ENCODE measurements around the gene CHORDC1. TPM values are rescaled to one million over a fixed set of nuclear protein-coding genes. Genes with fewer than 3 reads are reported as not detected.
A peak's percentile ranks its signal among the peaks of the same experiment; 100 is the strongest.
"Not testable (repeated sequence)": the region's sequence is repeated elsewhere in the genome, so short reads cannot be mapped to it uniquely, and the experiment has no call there.

CHORDC1 gene
- 74.2 TPM for total RNA-seq

- Histone ChIP-seq H3K27me3 (ENCODE audit: insufficient read depth, low read length) (no peaks in the 10 kb centered on the region), H3K9me3 (ENCODE audit: low read depth, low read length) (no peaks in the 10 kb centered on the region), H3K4me3 (ENCODE audit: low read length) (peak within 1 kb of the TSS; percentile 83), H3K4me1 (ENCODE audit: insufficient read depth, low read length) (peaks cover 22% of the 10 kb centered on the region)
These were observed at the start of gene CHORDC1 for GRCh38 chr11:90222459-90223247. Gene CHORDC1, minus strand, starts transcription at chr11:90223049. Its CDS starts 95 bp downstream, at chr11:90222954.

DNA sequence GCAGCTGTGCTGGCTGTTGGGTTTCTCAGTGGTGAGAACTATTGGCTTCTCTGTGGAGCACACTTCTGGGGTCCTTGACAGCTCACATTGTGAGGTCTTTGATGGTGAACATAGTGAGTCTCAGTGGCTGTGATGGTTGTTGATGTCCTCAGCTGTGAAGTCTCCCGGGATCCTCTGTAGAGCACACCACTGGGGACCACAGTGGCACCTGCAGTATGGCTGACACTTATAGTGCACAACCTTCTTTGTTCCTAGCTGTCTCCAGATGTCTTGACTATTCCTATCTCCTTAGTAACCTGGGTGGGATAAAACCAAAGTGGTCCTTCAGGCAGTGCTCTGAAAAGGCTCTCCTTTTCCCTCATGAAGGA lies 34.3 kb upstream of the CHORDC1 start:
- H3K4me1 ChIP-seq (ENCODE audit: insufficient read depth, low read length), result no peaks in the 10 kb centered on the region
- no peak overlapping the region for H3K4me3 ChIP-seq (ENCODE audit: low read length)
- H3K27me3 ChIP-seq (ENCODE audit: insufficient read depth, low read length), result no peaks in the 10 kb centered on the region
- H3K9me3 ChIP-seq (ENCODE audit: low read depth, low read length), result no peaks in the 10 kb centered on the region

DNA sequence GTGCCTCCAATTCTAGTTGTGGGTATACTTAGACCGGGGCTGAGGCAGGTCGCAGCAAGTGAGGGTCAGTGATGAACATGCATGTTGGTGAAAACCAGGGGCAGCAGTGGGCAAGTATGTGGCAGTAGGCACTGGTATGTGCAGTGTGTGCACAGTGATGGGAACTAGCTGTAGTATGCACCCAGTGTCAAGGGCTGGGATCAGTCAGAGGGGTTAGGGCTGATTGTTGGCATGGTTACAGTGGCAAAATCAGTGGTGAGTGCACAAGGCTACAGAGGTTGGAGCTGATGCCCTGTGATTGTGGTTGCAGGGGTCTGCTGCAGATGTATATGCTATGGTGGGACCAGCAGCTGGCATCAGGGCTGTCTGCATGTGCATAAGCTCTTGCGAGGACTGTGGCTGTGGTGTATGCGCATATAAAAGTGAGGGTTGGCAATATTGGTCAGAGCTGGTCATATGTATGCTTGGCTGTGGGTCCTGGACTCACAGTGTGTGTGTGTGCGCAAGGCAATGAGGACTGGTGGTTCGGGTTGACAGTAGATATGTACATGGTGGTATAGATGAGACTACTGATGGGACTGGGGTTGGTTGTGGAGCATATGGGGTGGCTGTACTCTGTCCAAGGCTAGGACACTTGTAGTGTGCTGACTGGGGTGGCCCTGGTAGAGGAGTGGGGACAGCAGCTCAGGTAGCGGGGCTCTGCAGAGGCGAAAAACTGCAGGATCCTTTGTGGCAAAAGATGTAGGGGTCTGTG lies 33.7 kb upstream of the CHORDC1 start:
- Histone ChIP-seq H3K4me3 (ENCODE audit: low read length) (no peak overlapping the region), H3K4me1 (ENCODE audit: insufficient read depth, low read length) (no peaks in the 10 kb centered on the region), H3K27me3 (ENCODE audit: insufficient read depth, low read length) (no peaks in the 10 kb centered on the region), H3K9me3 (ENCODE audit: low read depth, low read length) (no peaks in the 10 kb centered on the region)

- peaks cover 5% of the 10 kb centered on the region for H3K4me1 ChIP-seq (ENCODE audit: insufficient read depth, low read length)
- no peaks in the 10 kb centered on the region for H3K27me3 ChIP-seq (ENCODE audit: insufficient read depth, low read length)
- H3K9me3 ChIP-seq (ENCODE audit: low read depth, low read length), result no peaks in the 10 kb centered on the region
These were observed 31.2 kb upstream of the CHORDC1 start for GRCh38 chr11:90254065-90254464.

GRCh38 chr11:90252053-90252452 lies 29.2 kb upstream of the CHORDC1 start:
- H3K27me3 ChIP-seq (ENCODE audit: insufficient read depth, low read length), result no peaks in the 10 kb centered on the region
- H3K4me1 ChIP-seq (ENCODE audit: insufficient read depth, low read length), result peaks cover 5% of the 10 kb centered on the region
- no peaks in the 10 kb centered on the region for H3K9me3 ChIP-seq (ENCODE audit: low read depth, low read length)
- no peak overlapping the region for H3K4me3 ChIP-seq (ENCODE audit: low read length)

More at GRCh38 chr11:90254065-90254464, 31.2 kb upstream of the CHORDC1 start:
- H3K4me3 ChIP-seq (ENCODE audit: low read length), result no peak overlapping the region

- peaks cover 5% of the 10 kb centered on the region for H3K4me1 ChIP-seq (ENCODE audit: insufficient read depth, low read length)
- H3K27me3 ChIP-seq (ENCODE audit: insufficient read depth, low read length), result no peaks in the 10 kb centered on the region
- H3K9me3 ChIP-seq (ENCODE audit: low read depth, low read length), result no peaks in the 10 kb centered on the region
- H3K4me3 ChIP-seq (ENCODE audit: low read length), result no peak overlapping the region
These were observed 28.8 kb upstream of the CHORDC1 start for GRCh38 chr11:90251599-90251998.

- H3K27me3 ChIP-seq (ENCODE audit: insufficient read depth, low read length), result no peaks in the 10 kb centered on the region
- no peak overlapping the region for H3K4me3 ChIP-seq (ENCODE audit: low read length)
- H3K4me1 ChIP-seq (ENCODE audit: insufficient read depth, low read length), result peaks cover 5% of the 10 kb centered on the region
- H3K9me3 ChIP-seq (ENCODE audit: low read depth, low read length), result no peaks in the 10 kb centered on the region
These were observed 28.1 kb upstream of the CHORDC1 start for GRCh38 chr11:90250970-90251369.

DNA sequence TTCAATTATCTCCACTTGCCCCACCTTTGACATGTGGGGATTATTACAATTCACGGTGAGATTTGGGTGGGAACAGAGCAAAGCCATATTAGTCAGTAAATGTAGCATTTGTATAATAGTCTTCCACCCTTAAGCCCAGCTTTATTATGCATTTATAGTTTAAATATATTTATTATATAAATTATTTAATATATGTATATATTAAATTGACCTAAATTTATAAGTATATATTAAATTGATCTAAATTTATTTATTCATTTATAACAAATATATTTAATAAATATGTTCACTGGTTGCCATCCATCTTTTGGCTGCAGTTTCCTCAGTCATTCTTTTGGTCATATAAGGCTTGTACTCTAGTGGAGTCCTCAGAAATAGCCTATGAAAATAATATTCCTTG lies 23.6 kb upstream of the CHORDC1 start:
- Histone ChIP-seq H3K4me1 (ENCODE audit: insufficient read depth, low read length) (peaks cover 5% of the 10 kb centered on the region), H3K4me3 (ENCODE audit: low read length) (no peak overlapping the region), H3K27me3 (ENCODE audit: insufficient read depth, low read length) (no peaks in the 10 kb centered on the region), H3K9me3 (ENCODE audit: low read depth, low read length) (no peaks in the 10 kb centered on the region)

- no peaks in the 10 kb centered on the region for H3K9me3 ChIP-seq (ENCODE audit: low read depth, low read length)
These were observed 20.7 kb upstream of the CHORDC1 start for GRCh38 chr11:90243534-90243933.

DNA sequence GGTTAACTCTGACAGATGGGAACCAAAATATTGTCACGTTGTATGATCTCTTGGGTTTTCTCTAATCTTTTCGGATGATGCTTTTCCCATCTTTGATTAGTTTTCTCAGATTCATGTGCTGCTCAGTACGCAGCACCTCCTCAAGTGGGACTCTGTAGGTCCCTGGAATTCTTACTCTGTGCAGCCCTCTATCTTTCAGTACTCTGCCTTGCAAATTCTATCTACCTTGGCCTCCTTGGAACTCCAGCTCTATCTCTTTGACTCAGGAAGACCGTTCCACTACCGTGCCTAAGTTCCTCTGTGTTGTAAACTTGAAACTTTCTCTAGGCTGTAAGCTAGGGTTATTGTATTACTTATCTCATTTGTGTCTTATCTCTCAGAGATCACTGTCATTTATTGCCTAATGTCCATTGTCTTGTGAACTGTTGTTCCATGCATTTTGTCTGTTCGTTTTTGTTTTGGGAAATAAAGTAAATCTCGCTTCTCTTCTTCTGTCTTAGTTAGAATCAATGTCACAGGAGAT lies 20.1 kb upstream of the CHORDC1 start:
- Histone ChIP-seq H3K27me3 (ENCODE audit: insufficient read depth, low read length) (peaks cover 3% of the 10 kb centered on the region), H3K4me1 (ENCODE audit: insufficient read depth, low read length) (no peaks in the 10 kb centered on the region), H3K9me3 (ENCODE audit: low read depth, low read length) (no peaks in the 10 kb centered on the region), H3K4me3 (ENCODE audit: low read length) (no peak overlapping the region)

More at GRCh38 chr11:90243534-90243933, 20.7 kb upstream of the CHORDC1 start:
- Histone ChIP-seq H3K27me3 (ENCODE audit: insufficient read depth, low read length) (peaks cover 3% of the 10 kb centered on the region), H3K4me3 (ENCODE audit: low read length) (no peak overlapping the region), H3K4me1 (ENCODE audit: insufficient read depth, low read length) (no peaks in the 10 kb centered on the region)

DNA sequence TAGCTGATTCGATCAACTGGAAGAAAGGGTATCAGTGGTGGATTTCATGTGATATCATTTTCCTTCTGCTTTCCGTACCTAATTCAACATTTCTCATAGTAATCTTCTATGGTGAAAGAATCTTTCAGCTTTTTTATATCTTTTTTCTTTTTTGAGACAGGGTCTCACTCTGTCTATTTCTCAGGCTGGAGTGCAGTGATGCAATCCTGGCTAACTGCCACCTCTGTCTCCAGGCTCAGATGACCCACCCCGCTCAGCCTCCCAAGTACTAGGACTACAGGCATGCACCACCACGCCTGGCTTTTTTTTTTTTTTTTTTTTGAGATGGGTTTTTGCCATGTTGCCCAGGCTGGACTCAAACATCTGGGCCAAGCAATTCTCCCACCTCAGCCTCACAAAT lies 18.6 kb upstream of the CHORDC1 start:
- no peaks in the 10 kb centered on the region for H3K9me3 ChIP-seq (ENCODE audit: low read depth, low read length)
- no peaks in the 10 kb centered on the region for H3K4me1 ChIP-seq (ENCODE audit: insufficient read depth, low read length)
- peaks cover 7% of the 10 kb centered on the region for H3K27me3 ChIP-seq (ENCODE audit: insufficient read depth, low read length)
- H3K4me3 ChIP-seq (ENCODE audit: low read length), result no peak overlapping the region

- H3K9me3 ChIP-seq (ENCODE audit: low read depth, low read length); H3K27me3 ChIP-seq (ENCODE audit: insufficient read depth, low read length); H3K4me3 ChIP-seq (ENCODE audit: low read length); H3K4me1 ChIP-seq (ENCODE audit: insufficient read depth, low read length): not testable (repeated sequence)
These were observed 17.3 kb upstream of the CHORDC1 start for GRCh38 chr11:90239967-90240636.

GRCh38 chr11:90237004-90237403 lies 14.2 kb upstream of the CHORDC1 start:
- H3K4me1 ChIP-seq (ENCODE audit: insufficient read depth, low read length), result no peaks in the 10 kb centered on the region
- H3K27me3 ChIP-seq (ENCODE audit: insufficient read depth, low read length), result peaks cover 8% of the 10 kb centered on the region
- H3K4me3 ChIP-seq (ENCODE audit: low read length), result no peak overlapping the region
- H3K9me3 ChIP-seq (ENCODE audit: low read depth, low read length), result no peaks in the 10 kb centered on the region

DNA sequence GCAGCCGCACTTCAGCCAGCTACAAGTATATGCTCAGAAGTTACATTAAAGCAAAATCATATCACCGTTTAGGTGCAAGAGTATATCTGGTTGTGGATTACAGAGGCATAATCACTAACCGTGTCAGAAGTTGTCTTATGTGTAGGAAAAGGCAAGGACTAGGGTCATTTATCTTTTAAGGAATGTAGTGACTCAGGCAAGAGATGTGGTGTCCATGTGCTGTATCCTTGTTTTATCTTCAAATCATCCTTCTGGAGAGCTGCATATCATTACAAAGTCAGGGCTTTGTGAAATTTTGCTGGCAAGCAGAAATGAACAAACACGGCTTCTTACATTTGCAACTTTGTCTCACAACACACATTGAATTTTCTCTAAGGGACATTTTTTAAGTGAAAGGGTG lies 12.7 kb upstream of the CHORDC1 start:
- Histone ChIP-seq H3K4me3 (ENCODE audit: low read length) (no peak overlapping the region), H3K9me3 (ENCODE audit: low read depth, low read length) (no peaks in the 10 kb centered on the region), H3K4me1 (ENCODE audit: insufficient read depth, low read length) (no peaks in the 10 kb centered on the region), H3K27me3 (ENCODE audit: insufficient read depth, low read length) (peaks cover 8% of the 10 kb centered on the region)

- Histone ChIP-seq H3K9me3 (ENCODE audit: low read depth, low read length) (no peaks in the 10 kb centered on the region), H3K27me3 (ENCODE audit: insufficient read depth, low read length) (peaks cover 8% of the 10 kb centered on the region), H3K4me3 (ENCODE audit: low read length) (no peak overlapping the region), H3K4me1 (ENCODE audit: insufficient read depth, low read length) (no peaks in the 10 kb centered on the region)
These were observed 12.1 kb upstream of the CHORDC1 start for GRCh38 chr11:90234977-90235376.
